Mesodermal cell (in vitro differentiated cells): Measurements from ENCODE around the gene TRPM7. TPM values are rescaled to one million over a fixed set of nuclear protein-coding genes. Genes with fewer than 3 reads are reported as not detected.

Experiments
- H3K27ac ChIP-seq: 2 replicates; pipeline ENCODE4 v1.7.0; 2013; ENCODE audit warnings: mild to moderate bottlenecking, low read depth, low read length, moderate library complexity; ENCODE audit not compliant: severe bottlenecking
- H3K36me3 ChIP-seq: 2 replicates; pipeline ENCODE4 v1.7.1; 2013; ENCODE audit warnings: mild to moderate bottlenecking, low read length, moderate library complexity; ENCODE audit not compliant: control insufficient read depth, insufficient read depth
- H3K4me1 ChIP-seq: one replicate; pipeline ENCODE4 v1.7.1; 2013; ENCODE audit warnings: mild to moderate bottlenecking, low read length; ENCODE audit not compliant: insufficient read depth, control insufficient read depth, poor library complexity, severe bottlenecking
- H3K4me3 ChIP-seq: 2 replicates; pipeline ENCODE4 v1.7.0; 2013; ENCODE audit warnings: low read length, control low read depth, mild to moderate bottlenecking; ENCODE audit not compliant: insufficient read depth, poor library complexity, severe bottlenecking; ENCODE audit errors: extremely low read depth
- H3K9me3 ChIP-seq: 2 replicates; pipeline ENCODE4 v1.7.1; 2013; ENCODE audit warnings: mild to moderate bottlenecking, low read length, moderate library complexity; ENCODE audit not compliant: control insufficient read depth
- WGBS, 2 experiments: methylation state at CpG; one replicate each; pipeline ENCODE4 v1.1.5; 2013; ENCODE audit warnings: missing lambda C conversion rate in 2 of 2; ENCODE audit not compliant: insufficient coverage in 2 of 2; 5-methylcytosine and 5-hydroxymethylcytosine counted together
- polyA plus RNA-seq, 2 experiments: library from polyadenylated mRNA; stranded (reverse); fragments of 50-300 nt; gene quantifications; one replicate each; pipeline ENCODE4 v1.2.3, GENCODE V29; 2013

The TRPM7 gene, protein sequence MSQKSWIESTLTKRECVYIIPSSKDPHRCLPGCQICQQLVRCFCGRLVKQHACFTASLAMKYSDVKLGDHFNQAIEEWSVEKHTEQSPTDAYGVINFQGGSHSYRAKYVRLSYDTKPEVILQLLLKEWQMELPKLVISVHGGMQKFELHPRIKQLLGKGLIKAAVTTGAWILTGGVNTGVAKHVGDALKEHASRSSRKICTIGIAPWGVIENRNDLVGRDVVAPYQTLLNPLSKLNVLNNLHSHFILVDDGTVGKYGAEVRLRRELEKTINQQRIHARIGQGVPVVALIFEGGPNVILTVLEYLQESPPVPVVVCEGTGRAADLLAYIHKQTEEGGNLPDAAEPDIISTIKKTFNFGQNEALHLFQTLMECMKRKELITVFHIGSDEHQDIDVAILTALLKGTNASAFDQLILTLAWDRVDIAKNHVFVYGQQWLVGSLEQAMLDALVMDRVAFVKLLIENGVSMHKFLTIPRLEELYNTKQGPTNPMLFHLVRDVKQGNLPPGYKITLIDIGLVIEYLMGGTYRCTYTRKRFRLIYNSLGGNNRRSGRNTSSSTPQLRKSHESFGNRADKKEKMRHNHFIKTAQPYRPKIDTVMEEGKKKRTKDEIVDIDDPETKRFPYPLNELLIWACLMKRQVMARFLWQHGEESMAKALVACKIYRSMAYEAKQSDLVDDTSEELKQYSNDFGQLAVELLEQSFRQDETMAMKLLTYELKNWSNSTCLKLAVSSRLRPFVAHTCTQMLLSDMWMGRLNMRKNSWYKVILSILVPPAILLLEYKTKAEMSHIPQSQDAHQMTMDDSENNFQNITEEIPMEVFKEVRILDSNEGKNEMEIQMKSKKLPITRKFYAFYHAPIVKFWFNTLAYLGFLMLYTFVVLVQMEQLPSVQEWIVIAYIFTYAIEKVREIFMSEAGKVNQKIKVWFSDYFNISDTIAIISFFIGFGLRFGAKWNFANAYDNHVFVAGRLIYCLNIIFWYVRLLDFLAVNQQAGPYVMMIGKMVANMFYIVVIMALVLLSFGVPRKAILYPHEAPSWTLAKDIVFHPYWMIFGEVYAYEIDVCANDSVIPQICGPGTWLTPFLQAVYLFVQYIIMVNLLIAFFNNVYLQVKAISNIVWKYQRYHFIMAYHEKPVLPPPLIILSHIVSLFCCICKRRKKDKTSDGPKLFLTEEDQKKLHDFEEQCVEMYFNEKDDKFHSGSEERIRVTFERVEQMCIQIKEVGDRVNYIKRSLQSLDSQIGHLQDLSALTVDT (N-terminal part only)
- polyA plus RNA-seq (2013, experiment 1 of 2) = 17.9 TPM
- polyA plus RNA-seq (2013, experiment 2 of 2) = 28.2 TPM

DNA sequence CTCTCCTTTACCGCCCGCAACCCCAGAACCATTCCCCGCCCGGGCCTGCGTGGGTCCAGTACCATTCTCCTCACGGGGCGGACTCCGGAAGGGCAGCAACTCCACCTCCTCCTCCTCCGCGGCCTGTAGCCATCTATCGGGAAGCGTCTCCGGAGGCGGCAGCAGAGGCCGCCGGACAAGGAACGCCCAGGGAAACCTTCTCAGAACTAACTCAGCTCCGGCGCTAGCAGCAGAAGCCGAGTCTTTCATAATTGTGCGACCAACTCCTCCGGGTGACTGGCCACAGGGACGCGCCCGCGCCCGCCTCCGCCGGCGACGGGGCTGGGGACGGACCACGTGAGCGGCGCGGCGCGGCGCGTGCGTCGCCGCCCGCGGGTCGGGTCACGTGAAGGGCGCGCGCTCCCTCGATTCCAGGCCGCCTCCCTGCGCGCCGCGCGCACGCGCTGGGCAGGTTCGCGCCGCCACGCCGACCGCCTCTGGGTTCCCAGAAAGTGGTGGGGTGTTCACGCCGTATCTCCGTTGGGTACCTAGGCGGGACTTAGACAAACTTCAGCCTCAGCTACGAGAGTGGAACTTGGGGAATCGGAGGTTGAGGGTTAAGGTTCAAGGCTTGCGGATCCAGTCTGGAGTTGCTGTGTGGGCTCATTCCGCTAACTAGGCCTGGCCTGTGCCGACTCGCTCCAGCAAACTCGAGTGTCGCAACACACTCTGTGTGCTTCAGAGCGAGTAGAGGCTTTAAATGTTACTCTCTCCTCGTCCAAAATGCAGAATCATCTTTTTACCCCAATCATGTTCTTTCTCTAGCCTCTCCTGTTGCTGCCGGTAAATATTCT lies at the start of gene TRPM7:
Gene TRPM7 (minus strand): TSS at position 329 of the 833 bp plus-strand sequence. CDS start 264 bp downstream, at position 65.
- H3K4me1 ChIP-seq = no peaks in the 10 kb centered on the region
- H3K36me3 ChIP-seq = peaks cover 28% of the 10 kb centered on the region
- H3K27ac ChIP-seq = peak within 1 kb of the TSS; percentile 92
- 0 to 1% methylated on average over 61 to 63 of the region's 80 CpGs for WGBS, 2 experiments
- H3K9me3 ChIP-seq = no peaks in the 10 kb centered on the region
- peak within 1 kb of the TSS; percentile 89 for H3K4me3 ChIP-seq

DNA sequence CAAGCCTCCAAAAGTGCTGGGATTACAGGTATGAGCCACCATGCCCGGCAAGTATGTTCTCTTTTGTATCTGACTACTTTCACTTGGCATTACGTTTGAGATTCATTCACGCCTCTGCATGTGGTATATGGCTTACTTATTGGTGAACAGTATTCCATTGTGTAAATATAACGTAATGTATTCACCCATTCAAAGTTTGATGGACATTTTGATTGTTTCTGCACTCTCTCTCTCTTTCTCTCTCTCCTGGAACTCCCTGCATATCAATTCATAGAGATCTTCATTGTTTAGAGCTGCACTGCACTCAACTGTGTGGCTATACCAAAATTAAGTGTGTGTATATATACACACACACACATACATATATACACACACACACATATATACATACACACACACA lies 48.6 kb upstream of the TRPM7 start:
- Histone ChIP-seq H3K9me3 (no peaks in the 10 kb centered on the region), H3K27ac (no peak overlapping the region), H3K36me3 (peaks cover 39% of the 10 kb centered on the region), H3K4me3 (no peak overlapping the region), H3K4me1 (no peaks in the 10 kb centered on the region)
- WGBS, 2 experiments = 80 to 100% methylated on average over 1 to 2 of the region's 4 CpGs

DNA sequence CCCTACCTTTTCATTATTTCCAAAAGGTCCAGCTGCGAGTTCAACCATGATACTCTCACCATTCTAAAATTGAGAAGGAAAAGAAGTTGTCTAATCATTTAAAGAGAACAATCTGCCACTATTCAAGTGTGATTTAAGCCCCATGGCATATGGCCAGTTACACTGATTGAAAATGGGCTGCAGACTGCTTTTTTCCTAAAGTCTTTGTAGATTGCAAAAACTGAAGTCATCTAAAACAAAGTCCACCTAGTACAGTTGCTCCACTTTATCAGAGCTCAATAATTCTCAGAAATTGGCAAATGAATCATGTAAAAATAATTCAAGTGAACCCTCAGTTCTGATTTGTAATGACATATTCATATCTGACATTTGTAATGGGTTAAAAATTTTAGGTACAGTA lies 39.7 kb upstream of the TRPM7 start:
- peaks cover 18% of the 10 kb centered on the region for H3K36me3 ChIP-seq
- no peak overlapping the region for H3K27ac ChIP-seq
- H3K9me3 ChIP-seq = no peaks in the 10 kb centered on the region
- H3K4me1 ChIP-seq = no peaks in the 10 kb centered on the region
- H3K4me3 ChIP-seq = no peak overlapping the region
- no CpG with 5 or more reads among the region's 1 CpG for WGBS, 2 experiments

DNA sequence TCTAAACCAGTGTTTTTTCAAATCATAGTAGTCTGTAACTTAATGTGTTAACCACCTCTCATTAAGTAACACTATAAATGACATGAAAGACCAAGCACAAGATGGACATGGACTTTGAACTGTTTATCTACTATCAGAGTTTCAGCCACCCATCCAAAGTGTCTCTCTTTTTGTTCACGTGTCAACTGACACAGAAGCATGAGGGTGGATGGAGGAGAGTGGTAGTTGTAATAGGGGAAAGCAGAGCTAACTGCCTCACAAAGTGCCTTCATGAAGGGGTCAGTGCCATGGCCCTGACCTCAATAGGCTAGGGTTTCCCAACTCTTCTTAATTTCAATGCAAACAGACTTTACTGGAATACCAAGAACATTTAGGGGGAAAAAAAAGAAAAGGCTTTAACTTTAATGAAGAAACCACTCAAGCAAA lies 32.1 kb upstream of the TRPM7 start:
- H3K4me3 ChIP-seq = no peak overlapping the region
- no peaks in the 10 kb centered on the region for H3K4me1 ChIP-seq
- WGBS, 2 experiments = no CpG with 5 or more reads among the region's 1 CpG
- H3K9me3 ChIP-seq = no peaks in the 10 kb centered on the region
- H3K27ac ChIP-seq = no peak overlapping the region
- H3K36me3 ChIP-seq = peaks cover 35% of the 10 kb centered on the region

DNA sequence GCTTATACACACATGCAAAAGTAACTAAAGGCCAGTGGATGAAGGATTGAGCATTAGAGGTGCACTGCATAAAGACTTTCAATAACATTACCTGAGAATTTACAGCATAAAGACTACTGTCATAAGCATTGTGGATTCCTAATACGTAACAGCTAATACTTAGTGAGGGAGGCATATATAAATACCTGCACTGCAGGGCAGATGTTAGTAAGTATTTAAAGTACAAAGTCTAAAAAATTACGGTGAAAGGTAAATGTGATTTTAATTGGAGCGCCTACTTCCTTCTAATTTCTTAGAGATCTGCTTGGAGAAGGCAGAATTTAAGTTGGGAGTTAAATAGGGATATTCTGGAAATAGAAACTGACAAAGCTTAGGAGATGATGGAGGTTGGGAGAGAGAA lies 25.4 kb upstream of the TRPM7 start:
- Histone ChIP-seq H3K36me3 (peaks cover 12% of the 10 kb centered on the region), H3K4me1 (no peaks in the 10 kb centered on the region), H3K27ac (no peak overlapping the region)

DNA sequence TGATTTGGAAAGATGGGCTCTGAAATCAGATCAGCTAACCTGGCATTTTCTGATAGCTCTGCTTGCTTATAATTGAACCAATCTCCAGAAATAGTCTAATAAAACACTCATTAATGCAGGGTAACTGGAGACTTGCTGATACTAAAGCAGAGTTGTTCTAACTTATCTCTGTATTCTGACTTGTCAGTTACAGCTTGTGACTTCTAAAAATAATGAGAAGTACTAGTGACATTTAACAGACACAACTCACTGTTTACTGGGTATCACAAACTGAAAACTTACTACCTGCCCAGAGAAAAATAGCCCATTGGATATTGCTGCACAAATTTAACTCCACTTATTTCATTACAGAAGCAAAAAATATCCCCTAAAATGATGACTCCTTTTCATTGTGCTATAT lies 24.0 kb upstream of the TRPM7 start:
- no peaks in the 10 kb centered on the region for H3K9me3 ChIP-seq
- peaks cover 15% of the 10 kb centered on the region for H3K36me3 ChIP-seq
- no peak overlapping the region for H3K27ac ChIP-seq
- no peaks in the 10 kb centered on the region for H3K4me1 ChIP-seq
- no peak overlapping the region for H3K4me3 ChIP-seq

More for the DNA sequence above, 25.4 kb upstream of the TRPM7 start:
- Histone ChIP-seq H3K9me3 (no peaks in the 10 kb centered on the region), H3K4me3 (no peak overlapping the region)
- WGBS, 2 experiments = 100% methylated on average over 2 of the region's 3 CpGs

DNA sequence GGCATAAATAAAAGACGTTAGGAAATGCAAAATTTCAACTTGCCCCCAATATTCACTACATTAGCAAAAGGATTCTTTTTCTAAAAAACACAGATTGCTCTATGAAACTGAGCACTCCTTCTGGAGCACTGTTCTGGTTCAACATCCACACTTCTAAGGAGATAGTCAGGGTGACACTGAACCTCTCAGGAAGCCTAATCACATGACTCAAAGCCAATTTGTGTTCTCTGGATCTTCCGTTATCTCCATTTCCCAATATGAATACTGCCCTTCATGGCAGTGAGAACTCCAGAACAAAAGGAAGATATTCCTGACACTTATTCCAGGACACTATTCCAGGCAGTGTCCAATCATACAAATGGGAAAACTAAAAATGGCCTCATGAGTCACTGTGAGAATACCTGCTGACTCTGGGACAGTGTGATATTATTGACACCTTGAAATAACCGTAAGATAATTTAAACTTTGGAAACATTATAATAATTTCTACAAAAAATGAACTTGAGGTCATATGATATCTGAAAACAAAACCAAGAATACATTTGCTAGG lies 21.4 kb upstream of the TRPM7 start:
- 100% methylated on average over 2 of the region's 3 CpGs for WGBS, 2 experiments
- Histone ChIP-seq H3K4me1 (no peaks in the 10 kb centered on the region), H3K9me3 (no peaks in the 10 kb centered on the region), H3K36me3 (peaks cover 12% of the 10 kb centered on the region), H3K4me3 (no peak overlapping the region), H3K27ac (no peak overlapping the region)

DNA sequence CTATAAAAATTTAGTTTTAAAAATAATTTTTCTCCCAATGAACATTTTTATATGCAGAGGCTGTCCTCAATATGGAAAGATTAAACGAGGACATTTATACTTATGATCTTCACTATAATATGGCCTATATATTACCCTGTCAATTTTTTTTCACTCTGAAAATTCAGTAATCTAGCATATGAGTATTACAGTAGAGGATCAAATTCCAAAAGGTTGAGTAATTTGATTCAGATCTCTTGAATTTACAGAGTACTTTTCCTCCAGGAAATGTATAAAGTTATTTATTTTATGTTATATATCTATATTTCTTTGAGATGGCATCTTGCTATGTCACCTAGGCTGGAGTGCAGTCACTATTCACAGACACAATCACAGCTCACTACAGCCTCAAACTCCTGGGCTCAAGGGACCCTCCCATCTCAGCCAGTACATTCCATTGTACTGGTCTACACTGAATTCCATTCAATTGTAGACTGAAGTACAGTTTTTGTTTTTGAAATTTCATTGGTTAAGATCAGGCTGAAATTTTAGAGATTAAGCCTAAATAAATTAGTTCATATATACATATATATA lies 16.3 kb upstream of the TRPM7 start:
- H3K4me1 ChIP-seq = no peaks in the 10 kb centered on the region
- H3K36me3 ChIP-seq = peaks cover 7% of the 10 kb centered on the region
- H3K4me3 ChIP-seq = no peak overlapping the region
- no CpG with 5 or more reads among the region's 1 CpG for WGBS, 2 experiments
- no peak overlapping the region for H3K27ac ChIP-seq
- H3K9me3 ChIP-seq = no peaks in the 10 kb centered on the region

DNA sequence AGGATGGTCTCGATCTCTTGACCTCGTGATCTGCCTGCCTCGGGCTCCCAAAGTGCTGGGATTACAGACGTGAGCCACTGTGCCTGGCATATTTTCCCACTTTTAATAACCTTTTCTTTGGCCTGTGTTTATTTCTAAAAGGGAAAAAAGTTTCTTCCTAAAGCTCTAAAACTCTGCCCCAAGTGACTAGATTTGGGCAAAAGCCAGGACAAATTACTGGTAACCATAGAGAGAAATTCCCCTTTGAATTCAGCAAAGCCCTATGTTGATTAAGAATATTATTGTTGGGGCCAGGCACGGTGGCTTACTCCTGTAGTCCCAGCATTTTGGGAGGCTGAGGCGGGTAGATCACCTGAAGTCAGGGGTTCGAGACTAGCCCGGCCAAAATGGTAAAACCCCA lies 11.5 kb upstream of the TRPM7 start:
- Histone ChIP-seq H3K4me1 (no peaks in the 10 kb centered on the region), H3K36me3 (no peaks in the 10 kb centered on the region), H3K27ac (no peak overlapping the region), H3K4me3 (no peak overlapping the region), H3K9me3 (no peaks in the 10 kb centered on the region)
- 89 to 100% methylated on average over 2 to 5 of the region's 8 CpGs for WGBS, 2 experiments
